NK-92 treated with Interleukin-12 subunit alpha and Interleukin-12 subunit beta, amount 100 ng/mL, for 24 hours (cell line): Measurements from ENCODE around the gene ATP8A2.

Experiments
- DNase-seq: peaks from one replicate; lab custom pipeline; 2025; lab: John Stamatoyannopoulos, UW

ATP8A2 gene

DNA sequence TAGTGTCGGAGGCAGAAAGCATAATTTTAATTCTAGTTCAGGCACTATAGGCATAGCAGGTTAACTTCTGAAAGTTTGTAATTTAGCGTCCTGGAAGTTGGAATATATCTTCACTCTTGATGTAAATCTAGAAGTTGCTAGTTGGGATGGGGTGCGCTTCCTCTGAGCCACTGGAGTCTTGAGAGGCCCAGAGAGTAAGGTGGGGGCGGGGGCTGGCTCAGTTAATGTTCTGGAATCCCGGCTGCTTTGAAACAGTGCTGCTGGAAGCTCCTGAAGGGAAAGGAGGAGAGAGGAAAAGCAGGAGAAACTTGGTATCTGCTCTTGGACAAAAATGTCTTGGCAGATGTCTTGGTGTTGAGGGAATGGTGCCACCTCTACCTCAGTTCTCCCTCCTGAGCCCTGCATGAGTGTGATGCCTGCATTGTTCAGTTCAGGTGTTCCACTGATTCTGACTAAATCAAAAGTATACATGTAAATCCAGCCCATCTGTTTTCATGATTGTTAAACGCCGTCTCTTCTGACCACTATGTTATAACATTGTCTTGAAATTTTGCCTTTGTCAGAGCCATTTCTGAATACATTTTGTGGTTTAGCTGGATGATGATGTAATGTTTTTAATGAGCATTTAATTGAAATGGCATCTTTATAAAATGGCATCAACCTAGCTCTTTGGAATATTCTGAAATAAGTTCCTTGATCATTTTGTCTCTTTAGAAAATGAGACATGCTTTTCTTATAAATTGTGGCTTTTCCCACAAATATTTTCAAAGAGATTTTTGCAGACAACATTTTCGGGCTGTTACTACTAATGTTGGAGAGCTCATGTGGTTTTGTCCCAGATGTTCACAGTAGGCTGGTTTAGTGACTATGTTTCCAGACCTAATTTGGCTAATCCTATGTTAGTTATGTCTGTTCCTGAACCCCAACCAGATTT is 477.3 kb downstream of the ATP8A2 start:
- no peak for DNase-seq

DNA sequence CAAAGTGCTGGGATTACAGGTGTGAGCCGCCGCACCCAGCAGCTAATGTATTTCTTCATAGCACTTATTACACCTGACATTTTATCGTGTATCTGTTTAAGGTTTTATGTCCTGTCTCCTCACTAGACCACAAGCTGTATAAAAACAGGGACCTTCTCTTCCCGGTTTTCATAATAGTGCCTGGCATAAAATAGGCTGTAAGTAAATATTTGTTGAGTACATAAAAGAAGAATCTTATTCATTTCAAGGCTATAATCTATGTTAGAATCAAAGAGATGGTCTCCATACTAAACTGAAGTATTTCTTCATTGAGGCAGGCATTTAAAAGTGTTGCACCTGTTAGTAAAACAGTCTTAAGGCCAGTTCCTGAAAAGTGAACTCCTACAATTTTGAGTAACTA is 486.1 kb downstream of the ATP8A2 start:
- DNase-seq, result no peak

DNA sequence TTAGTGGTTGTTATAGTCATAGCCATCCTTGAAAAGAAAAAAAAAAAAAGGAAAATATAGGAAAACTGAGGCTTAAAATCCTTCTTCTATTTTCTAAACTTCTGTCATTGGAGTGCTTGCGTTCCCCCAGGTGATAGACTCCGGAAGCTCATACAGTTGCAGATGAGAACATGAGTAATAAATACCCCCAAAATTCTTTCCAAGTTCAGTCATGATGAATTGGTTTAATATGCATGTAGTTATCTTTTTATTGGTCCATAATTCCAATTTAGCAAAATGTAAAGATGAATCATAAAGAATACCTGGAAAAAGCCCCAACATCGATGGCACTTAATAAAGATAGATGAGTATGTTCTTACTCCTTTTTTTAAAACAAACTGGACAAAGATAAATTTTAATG is 487.8 kb downstream of the ATP8A2 start:
- DNase-seq, result no peak

DNA sequence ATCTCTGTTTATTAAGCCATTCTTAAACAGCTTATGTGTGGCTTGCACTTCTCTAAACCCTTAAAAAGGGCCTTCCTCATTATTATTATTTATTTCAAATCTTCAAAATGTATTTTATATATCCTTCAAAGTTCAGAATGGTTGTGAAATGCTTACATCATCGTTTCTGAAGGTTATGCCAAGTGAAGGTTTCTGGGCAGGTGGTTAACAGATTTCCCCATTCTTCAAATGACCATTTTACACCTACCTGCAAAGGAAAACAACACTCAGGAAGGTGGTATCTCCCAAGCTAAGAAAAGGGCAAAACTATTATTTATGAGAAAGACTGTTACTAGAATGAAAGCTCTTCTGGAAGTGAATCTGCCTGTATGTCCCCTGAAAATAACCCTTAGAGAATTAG is 488.5 kb downstream of the ATP8A2 start:
- no peak for DNase-seq

DNA sequence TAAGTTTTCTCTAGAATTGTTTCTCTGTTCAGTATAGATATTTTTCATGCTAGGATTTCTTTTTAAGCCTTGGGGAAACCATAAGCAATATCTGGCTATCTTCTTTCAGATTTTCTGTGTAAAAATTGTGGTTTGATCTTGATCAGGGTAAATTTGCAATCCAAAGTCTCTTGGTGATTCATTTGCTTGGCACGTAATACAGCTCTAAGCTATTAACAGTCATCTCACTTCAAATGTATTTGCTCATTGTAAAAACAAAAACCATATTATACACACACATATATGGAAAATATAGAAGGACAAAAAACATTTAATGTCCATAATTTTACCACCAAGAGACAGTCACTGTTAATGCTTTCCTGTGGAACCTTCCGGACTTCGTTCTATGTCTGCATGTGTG is 489.1 kb downstream of the ATP8A2 start:
- DNase-seq, result no peak

DNA sequence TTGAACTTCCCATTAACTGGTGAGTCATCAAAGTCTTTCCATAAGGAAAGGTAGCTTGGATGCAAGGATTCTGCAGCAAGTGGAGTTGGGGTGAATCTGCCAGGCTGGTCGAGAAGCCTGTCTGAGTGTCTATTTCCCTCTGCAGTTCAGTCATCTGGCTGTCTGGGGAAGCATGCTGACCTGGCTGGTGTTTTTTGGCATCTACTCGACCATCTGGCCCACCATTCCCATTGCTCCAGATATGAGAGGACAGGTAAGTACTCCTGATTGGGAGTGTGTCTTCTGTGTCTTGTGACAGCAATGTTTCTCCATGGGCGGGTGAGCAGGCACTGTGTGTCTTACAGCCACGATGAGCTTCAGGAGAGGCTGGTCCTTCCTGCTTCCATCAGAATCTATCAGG is 490.4 kb downstream of the ATP8A2 start:
- DNase-seq, result no peak

DNA sequence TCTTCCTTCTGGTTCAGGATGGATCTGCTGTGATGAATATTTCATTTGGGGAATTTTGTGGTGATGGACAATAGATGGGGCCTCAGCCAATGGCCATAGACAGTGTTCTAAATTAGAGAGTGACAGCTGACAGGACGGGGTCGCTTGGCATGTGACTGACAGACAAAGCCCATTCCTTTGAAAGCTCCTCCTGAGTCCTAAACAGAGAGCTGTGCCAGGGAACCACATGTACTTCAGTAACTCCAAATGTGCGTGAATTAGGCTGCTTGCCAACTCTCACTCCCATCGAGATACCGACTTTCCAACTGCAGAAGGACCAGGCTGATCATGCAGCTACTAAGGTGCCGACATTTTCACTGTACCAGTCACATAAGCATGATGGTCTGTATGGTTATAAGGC is 492.3 kb downstream of the ATP8A2 start:
- no peak for DNase-seq

DNA sequence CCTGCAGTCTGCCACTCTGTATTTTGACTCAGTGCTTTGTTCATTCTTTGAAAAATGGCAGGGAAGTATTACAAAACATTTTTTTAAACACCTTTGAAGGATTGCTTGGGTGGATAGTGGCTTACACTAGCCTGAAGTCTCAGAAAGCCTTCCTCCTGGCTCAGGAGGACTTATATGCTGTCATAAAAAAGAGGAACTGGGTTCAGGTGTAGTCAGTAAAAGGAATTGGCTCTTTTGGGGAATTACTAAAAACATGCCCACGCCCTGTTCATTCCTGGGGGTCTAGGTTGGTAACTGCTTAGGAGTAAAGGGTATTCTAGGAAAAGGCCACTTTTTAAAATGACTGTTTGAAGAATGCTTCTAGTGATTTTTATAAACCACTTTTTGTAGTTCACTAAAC is 493.2 kb downstream of the ATP8A2 start:
- no peak for DNase-seq

DNA sequence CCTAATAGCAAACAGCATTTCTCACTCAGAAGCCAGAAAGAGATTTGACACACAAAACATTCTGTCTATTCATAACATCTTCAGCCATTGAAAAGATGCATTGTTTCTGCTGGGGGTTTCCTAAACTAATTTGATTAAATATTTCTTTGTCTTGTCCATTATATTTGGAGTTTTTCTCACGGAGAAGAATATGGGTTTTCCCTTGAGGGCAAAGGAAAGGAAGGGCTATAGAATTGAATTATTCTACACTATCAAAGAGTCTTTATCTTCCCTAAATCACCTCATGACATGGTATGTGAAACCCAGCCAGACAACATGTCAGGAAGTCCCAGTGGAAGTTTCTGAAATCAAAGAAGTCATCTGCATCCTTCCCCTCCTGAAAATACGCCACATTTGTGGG is 493.6 kb downstream of the ATP8A2 start:
- DNase-seq, result no peak

DNA sequence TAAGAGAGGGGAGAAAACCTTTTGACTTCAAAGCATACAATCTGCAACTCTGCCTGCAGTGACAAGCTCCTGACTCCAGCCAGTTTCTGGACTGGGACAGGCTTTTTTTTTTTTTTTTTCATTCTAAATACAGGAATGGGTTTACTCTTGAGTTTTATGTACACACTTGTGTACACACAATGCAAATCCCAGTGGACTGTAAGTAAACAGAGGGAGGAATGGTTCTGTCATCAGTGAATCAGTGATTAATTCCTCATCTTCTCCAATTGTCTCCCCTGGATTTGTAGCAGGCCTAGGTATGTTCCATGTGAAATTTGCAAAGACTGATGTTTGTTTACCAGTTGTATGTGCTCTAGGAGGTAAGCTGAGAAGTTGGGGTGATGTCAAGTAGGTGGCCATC is 495.3 kb downstream of the ATP8A2 start:
- no peak for DNase-seq

DNA sequence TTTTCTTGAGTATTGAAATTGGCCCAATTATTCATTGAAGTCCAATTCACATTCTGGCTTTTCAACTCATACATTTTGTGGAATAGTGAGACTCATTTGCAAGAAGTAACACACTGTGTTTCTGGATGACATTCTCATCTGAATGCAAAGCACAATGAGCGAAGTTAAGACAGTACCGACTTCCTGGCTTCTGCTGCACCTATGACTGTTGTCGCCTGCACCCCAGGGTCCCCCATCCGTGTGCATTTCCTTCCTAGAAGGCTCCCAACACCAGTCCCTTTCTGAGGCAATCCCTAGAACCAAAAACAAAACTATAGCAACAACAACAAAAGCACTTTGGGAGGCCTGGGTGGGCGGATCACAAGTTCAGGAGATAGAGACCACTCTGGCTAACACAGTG is 496.7 kb downstream of the ATP8A2 start:
- no peak for DNase-seq

DNA sequence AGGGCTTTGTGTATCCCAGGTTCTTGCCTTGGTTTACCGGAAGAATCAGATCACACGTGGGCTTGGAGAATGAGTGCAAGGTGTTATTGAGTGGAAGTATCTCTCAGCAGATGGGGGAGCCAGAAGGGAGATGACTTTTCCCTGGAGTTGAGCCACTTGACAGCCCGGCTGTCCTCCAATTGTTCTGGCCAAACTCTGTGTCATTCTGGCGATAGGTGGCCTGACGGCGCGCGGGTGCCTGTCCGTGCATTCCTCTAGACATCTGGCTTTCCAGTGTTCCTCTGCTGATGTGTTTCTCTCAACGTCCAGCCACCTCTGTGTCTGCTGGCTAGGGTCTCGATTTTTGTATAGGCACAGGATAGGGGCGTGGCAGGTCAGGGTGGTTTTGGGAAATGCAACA is 498.2 kb downstream of the ATP8A2 start:
- no peak for DNase-seq

DNA sequence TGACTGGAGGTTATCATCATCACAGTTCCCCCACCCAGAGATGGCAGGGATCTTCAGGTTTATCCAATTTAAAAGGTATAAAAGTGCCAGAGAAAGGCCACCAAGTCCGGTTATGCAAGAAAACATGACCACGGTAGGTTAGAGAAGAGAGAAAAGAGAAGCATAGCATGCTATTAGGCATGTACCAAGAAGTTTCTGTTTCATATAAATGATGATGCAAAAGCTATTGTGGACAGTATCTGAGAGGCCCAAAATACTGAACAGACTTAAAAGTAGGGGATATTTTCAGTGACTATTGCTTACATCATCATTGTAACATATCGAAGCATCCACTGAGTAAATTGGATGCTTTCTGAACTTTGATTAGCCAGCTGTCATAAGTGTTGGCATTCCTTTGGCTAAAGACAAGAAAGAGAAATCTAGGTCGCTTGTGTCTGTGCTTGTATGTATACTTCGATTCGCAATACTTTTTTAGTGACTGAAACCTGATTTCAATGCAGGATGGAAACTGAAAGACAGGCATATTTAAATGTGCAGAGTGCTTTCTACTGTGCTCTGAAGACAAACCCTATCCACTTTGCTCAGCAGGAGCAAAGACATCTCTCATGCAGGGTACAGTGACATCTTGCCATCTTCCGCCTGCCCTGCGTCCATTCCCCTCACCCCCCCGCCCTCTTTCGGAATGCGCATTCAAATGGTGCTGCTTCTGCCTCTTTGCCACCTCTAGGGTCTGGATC is 499.8 kb downstream of the ATP8A2 start:
- DNase-seq, result no peak

DNA sequence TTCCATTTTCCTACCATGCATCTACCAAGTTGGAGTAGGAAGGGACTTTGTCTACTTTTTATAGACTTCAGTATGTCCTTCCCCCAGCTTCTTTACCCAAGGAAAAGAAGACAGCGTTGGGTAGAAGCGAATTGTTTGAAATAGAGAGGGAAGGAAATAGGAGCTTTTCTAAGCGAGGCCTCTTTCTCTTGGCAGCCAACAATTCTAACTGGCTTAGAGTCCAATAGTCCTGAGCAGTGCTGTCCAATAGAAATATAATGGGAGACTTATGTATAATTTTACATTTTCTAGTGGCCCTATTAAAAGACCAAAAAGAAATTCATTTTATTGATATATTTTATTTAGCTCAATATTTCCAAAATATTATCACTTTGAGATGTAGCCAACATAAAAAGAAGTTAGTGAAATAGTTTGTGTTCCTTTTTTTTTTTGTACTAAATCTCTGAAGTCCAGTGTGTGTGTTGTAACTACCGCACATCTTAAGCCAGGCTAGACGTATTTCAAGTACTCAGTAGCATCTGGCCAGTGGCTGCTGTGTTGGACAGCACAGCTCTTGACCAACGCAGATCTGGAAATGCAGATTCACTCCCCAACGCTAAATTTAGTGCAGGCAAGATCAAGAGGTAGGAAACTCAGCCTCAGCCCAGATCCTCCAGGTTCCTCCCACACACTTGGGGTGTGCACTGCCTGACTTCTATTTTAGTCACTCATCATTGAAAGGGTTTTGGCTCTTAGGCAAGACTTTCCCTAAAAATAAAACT is 500.9 kb downstream of the ATP8A2 start:
- no peak for DNase-seq

DNA sequence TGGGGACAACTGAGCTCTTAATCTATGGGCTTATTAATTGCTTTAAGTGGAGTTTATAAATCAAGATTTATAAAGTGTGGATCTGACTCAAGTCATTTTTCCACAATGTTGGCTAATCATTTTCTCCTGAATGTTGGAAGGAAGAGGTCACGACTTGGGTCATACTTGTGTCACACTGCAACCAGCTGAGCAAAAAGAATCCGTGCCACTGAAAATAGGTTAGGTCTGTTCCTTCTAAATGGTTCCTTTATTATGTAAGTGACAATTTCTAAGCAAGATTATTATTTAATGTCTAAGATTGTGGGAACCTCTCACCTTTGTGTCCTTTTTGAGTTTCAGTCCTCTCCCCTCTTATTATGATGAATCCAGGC is 501.5 kb downstream of the ATP8A2 start:
- DNase-seq, result no peak

DNA sequence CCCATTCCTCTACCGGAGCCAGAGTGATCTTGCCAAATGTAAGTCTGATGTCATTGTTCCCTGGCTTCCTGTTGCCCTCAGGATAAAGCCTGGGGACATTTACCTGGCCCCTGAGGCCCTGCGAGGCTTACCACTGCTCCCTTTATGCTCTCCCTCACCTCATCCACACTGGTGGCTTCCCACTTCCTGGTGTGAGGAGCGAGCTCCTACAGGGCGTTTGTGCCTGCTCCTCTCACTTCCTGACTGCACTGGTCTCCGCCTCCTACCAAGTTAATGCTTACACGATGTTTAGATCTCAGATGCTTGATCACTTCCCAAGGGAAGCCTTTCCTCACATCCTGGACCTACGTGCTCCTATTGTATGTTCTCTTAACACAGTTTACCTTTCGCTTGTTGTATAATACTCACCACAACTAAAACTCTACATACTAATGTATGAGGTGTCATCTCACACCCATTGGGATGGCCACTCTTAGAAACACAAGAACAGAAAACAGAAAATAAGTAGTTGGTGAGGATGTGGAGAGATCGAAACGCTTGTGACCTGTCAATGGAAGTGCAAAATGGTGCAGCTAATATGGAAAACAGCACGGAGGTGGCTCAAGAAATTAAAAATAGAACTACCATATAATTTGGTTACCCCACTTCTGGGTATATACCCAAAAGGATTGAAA is 502.4 kb downstream of the ATP8A2 start:
- DNase-seq, result no peak

DNA sequence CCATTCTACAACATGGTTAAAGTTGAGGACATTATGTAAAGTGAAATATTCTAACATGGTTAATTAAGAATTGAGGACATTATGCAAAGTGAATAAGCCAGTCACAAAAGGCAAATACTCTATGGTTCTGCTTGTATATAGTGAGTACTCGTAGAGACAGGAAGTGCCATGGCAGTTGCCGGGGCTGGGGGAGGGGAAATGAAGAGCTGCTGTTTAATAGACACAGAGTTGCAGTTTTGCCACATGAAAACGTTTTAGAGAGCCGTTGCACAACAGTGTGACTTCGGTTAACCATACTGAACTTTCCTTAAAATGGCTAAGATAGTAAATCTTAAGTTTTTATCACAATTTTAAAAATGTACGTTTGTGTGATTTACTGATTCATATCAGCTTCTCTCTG is 503.1 kb downstream of the ATP8A2 start:
- DNase-seq, result peak; percentile 43

DNA sequence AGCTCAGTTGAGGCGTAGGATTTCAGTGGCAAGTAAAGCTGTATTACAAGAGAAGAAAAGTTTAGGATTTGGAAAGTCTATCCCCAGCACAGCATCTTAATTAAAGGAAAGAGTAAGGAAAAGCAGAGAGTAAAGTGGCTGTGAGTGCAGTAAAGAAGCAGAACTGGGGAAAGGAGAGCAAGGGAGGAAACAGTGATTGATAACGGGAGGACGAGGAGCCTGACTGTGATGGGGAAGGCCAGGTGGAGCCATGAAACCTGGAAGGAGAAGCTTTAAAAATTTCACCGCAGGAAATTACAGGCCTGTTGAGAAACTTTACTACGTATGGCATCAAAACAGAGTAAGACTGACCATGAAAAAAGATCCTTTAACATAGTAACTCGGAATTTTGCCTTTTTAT is 504.5 kb downstream of the ATP8A2 start:
- no peak for DNase-seq

DNA sequence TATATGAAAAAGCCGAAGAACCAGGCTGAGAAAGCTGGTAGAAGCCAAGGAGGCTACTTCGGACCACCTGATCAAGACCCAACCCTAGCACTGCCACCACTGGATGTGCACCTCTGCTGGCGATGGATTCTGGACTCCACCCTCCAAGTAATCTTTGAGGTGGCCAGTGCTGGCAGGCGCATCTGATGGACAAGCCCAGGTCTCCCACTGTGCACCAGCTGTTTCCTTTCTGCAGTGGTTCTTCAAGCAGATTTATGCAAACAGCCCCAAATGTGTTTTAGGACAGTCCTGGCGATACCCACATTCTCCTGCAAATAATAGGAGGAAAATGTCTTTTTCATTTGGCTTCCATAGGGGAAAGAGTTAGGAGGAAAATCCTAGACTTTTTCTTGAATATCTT is 507.7 kb downstream of the ATP8A2 start:
- DNase-seq, result no peak

DNA sequence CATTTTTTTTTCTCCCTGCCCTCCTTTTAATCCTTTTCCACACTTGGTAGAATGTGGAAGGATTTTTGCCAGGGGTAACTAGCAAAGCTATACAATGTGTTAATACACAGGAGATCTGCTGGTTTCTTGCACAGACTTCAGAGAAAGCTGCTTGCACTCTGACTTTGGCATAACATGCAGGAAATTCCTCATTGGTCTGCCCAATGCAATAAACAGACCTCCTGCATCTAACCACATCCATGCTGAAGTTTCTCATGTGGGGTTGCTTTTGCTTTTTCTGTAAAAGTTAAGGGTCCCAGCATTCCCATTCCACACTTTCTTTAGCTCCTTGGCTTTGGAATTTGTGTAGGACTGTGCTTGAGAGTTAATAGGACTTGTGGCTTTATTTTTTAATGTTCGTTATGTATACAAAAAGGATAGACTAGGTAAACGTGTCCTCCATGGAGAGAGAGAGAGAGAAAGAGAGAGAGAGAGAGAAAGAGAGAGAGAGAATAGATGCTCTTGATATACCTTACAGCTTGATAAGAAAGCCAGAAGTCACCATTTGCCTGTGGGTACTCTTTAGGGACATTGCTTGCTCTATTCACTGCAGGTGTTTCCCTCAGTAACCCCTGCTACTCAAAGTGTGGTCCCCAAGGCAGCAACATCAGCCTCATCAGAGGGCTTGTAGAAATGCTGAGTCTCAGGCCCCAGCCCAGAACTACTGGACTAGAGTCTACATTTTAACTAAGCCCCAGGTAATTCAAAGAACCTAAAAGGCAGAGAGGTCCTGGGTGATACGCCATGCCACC is 509.6 kb downstream of the ATP8A2 start:
- DNase-seq, result no peak

DNA sequence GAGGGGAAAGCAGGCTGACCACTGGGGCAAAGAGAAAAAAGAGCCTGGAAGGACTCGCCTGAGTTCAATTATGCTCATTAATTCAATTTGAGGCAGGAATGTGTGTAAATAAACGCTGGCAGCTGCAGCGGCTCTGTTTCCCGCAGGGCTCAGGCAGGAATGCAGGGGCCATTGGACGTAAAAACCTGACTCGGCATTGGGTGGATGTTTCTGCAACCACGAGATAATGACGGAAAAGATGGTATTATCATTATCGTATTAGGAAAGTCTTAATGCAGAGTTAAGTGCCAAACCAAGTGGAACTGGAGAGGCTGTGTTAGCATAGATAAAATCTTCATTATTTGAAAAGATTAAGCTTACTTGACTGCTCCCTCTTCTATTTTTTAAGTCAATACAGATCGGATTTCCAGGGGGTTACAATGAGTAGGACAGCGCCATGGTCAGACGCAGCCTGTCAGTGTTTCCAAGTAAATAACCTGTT is 510.2 kb downstream of the ATP8A2 start:
- no peak for DNase-seq
